ENCODE results near the gene TEX13A.

Gene TEX13A, protein sequence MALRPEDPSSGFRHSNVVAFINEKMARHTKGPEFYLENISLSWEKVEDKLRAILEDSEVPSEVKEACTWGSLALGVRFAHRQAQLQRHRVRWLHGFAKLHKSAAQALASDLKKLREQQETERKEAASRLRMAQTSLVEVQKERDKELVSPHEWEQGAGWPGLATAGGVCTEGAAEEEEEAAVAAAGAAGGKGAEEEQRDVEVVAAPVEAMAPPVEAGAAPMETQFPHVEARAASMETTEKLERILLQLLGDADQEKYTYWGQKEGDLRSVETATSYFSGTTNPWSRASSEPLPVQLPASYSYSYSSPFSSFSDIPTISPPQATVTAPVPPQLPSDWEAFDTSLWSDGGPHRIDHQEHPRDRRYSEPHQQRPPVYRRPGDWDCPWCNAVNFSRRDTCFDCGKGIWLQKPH

GRCh38 chrX:105220636-105221035 lies at the start of gene TEX13A:
Gene TEX13A, minus strand, starts transcription at chrX:105220694. Its CDS starts 297 bp downstream, at chrX:105220397.
- no peak within 1 kb of the TSS for H3K27ac ChIP-seq
- H3K36me3 ChIP-seq (ENCODE audit: control insufficient read depth, insufficient read depth, low read length): no peaks in the 10 kb centered on the region
- H3K9me3 ChIP-seq (ENCODE audit: control insufficient read depth, low read length): no peaks in the 10 kb centered on the region
- H3K4me3 ChIP-seq (ENCODE audit: low read depth, low read length): no peak within 1 kb of the TSS
- no peak within 1 kb of the TSS for H3K4me2 ChIP-seq (ENCODE audit: low read length)
- no peaks in the 10 kb centered on the region for H3K4me1 ChIP-seq
- H3K27me3 ChIP-seq (ENCODE audit: control insufficient read depth, insufficient read depth, low read length): no peaks in the 10 kb centered on the region
- TF ChIP-seq, protein P1, sequence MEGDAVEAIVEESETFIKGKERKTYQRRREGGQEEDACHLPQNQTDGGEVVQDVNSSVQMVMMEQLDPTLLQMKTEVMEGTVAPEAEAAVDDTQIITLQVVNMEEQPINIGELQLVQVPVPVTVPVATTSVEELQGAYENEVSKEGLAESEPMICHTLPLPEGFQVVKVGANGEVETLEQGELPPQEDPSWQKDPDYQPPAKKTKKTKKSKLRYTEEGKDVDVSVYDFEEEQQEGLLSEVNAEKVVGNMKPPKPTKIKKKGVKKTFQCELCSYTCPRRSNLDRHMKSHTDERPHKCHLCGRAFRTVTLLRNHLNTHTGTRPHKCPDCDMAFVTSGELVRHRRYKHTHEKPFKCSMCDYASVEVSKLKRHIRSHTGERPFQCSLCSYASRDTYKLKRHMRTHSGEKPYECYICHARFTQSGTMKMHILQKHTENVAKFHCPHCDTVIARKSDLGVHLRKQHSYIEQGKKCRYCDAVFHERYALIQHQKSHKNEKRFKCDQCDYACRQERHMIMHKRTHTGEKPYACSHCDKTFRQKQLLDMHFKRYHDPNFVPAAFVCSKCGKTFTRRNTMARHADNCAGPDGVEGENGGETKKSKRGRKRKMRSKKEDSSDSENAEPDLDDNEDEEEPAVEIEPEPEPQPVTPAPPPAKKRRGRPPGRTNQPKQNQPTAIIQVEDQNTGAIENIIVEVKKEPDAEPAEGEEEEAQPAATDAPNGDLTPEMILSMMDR (IDR thresholded peaks at IDR 0.05): no peak
- H3K9ac ChIP-seq: no peak within 1 kb of the TSS
- no peaks in the 10 kb centered on the region for H3K79me2 ChIP-seq
- H2AFZ ChIP-seq: no peak within 1 kb of the TSS

- H3K4me2 ChIP-seq (ENCODE audit: low read length): no peak overlapping the region
- no peaks in the 10 kb centered on the region for H3K79me2 ChIP-seq
- TF ChIP-seq, protein P1 (IDR thresholded peaks at IDR 0.05): no peak
- H3K36me3 ChIP-seq (ENCODE audit: control insufficient read depth, insufficient read depth, low read length): no peaks in the 10 kb centered on the region
- H3K4me1 ChIP-seq: no peaks in the 10 kb centered on the region
- H3K27me3 ChIP-seq (ENCODE audit: control insufficient read depth, insufficient read depth, low read length): no peaks in the 10 kb centered on the region
- no peaks in the 10 kb centered on the region for H3K9me3 ChIP-seq (ENCODE audit: control insufficient read depth, low read length)
- no peak overlapping the region for H3K27ac ChIP-seq
- H3K4me3 ChIP-seq (ENCODE audit: low read depth, low read length): no peak overlapping the region
- H2AFZ ChIP-seq: no peak overlapping the region
- no peak overlapping the region for H3K9ac ChIP-seq
Measured at GRCh38 chrX:105269386-105269785, 48.9 kb upstream of the TEX13A start.

GRCh38 chrX:105267167-105267566 lies 46.7 kb upstream of the TEX13A start:
- Histone ChIP-seq H2AFZ (no peak overlapping the region), H3K27ac (no peak overlapping the region), H3K4me3 (ENCODE audit: low read depth, low read length) (no peak overlapping the region), H3K9me3 (ENCODE audit: control insufficient read depth, low read length) (no peaks in the 10 kb centered on the region), H3K4me2 (ENCODE audit: low read length) (no peak overlapping the region), H3K27me3 (ENCODE audit: control insufficient read depth, insufficient read depth, low read length) (no peaks in the 10 kb centered on the region), H3K36me3 (ENCODE audit: control insufficient read depth, insufficient read depth, low read length) (no peaks in the 10 kb centered on the region), H3K79me2 (no peaks in the 10 kb centered on the region), H3K4me1 (no peaks in the 10 kb centered on the region), H3K9ac (no peak overlapping the region)
- TF ChIP-seq, protein P1 (IDR thresholded peaks at IDR 0.05): no peak

GRCh38 chrX:105266456-105266855 lies 46.0 kb upstream of the TEX13A start:
- H3K27me3 ChIP-seq (ENCODE audit: control insufficient read depth, insufficient read depth, low read length): no peaks in the 10 kb centered on the region
- no peak overlapping the region for H3K27ac ChIP-seq
- TF ChIP-seq, protein P1 (IDR thresholded peaks at IDR 0.05): no peak
- no peak overlapping the region for H3K4me3 ChIP-seq (ENCODE audit: low read depth, low read length)
- H3K79me2 ChIP-seq: no peaks in the 10 kb centered on the region
- H3K9me3 ChIP-seq (ENCODE audit: control insufficient read depth, low read length): no peaks in the 10 kb centered on the region
- H3K4me2 ChIP-seq (ENCODE audit: low read length): no peak overlapping the region
- H2AFZ ChIP-seq: no peak overlapping the region
- no peaks in the 10 kb centered on the region for H3K4me1 ChIP-seq
- no peak overlapping the region for H3K9ac ChIP-seq
- H3K36me3 ChIP-seq (ENCODE audit: control insufficient read depth, insufficient read depth, low read length): no peaks in the 10 kb centered on the region

GRCh38 chrX:105265093-105265492 lies 44.6 kb upstream of the TEX13A start:
- Histone ChIP-seq H3K9me3 (ENCODE audit: control insufficient read depth, low read length) (no peaks in the 10 kb centered on the region), H2AFZ (no peak overlapping the region), H3K4me1 (no peaks in the 10 kb centered on the region), H3K4me3 (ENCODE audit: low read depth, low read length) (no peak overlapping the region), H3K36me3 (ENCODE audit: control insufficient read depth, insufficient read depth, low read length) (no peaks in the 10 kb centered on the region), H3K27me3 (ENCODE audit: control insufficient read depth, insufficient read depth, low read length) (no peaks in the 10 kb centered on the region), H3K27ac (no peak overlapping the region), H3K79me2 (no peaks in the 10 kb centered on the region), H3K9ac (no peak overlapping the region), H3K4me2 (ENCODE audit: low read length) (no peak overlapping the region)
- TF ChIP-seq, protein P1 (IDR thresholded peaks at IDR 0.05): no peak

Data from parathyroid adenoma (tissue), 2 donors.